ENCODE data around the gene NOX5.
A peak's percentile ranks its signal among the peaks of the same experiment; 100 is the strongest.

GRCh38 chr15:69009341-69009740, 5.2 kb upstream of the NOX5 start:
- no peak for TF ChIP-seq MAZ (IDR thresholded peaks at IDR 0.05; ENCODE audit: borderline replicate concordance, low read depth, low read length)
- no peak for TF ChIP-seq POLR2A (IDR thresholded peaks at IDR 0.05; ENCODE audit: low read depth, low read length)
- TF ChIP-seq USF2 (IDR thresholded peaks at IDR 0.05; ENCODE audit: low read depth, low read length): no peak
- no peak for TF ChIP-seq CTCF (conservative IDR thresholded peaks at IDR 0.05; ENCODE audit: low read depth, low read length)
- TF ChIP-seq RAD21 (IDR thresholded peaks at IDR 0.05; ENCODE audit: low read length): no peak
- TF ChIP-seq CEBPB (IDR thresholded peaks at IDR 0.05; ENCODE audit: low read depth, low read length): 0 out of 2 replicates have a peak, but pooled peaks have one; percentile 17
- TF ChIP-seq RFX5 (IDR thresholded peaks at IDR 0.05; ENCODE audit: low read depth, low read length): no peak
- TF ChIP-seq FOS (IDR thresholded peaks at IDR 0.05; ENCODE audit: low read depth, low read length): no peak
- TF ChIP-seq BHLHE40 (IDR thresholded peaks at IDR 0.05; ENCODE audit: low read depth, low read length): no peak
- TF ChIP-seq CHD1 (IDR thresholded peaks at IDR 0.05; ENCODE audit: low read depth, low read length): no peak
- no peak for TF ChIP-seq ELK1 (IDR thresholded peaks at IDR 0.05; ENCODE audit: borderline replicate concordance, low read depth, low read length)
- no peak for TF ChIP-seq SMC3 (IDR thresholded peaks at IDR 0.05; ENCODE audit: low read depth, low read length)
- TF ChIP-seq RCOR1 (IDR thresholded peaks at IDR 0.05; ENCODE audit: insufficient replicate concordance, low read length): no peak
